Prostate gland (tissue), 2 donors: ENCODE results near the gene PTK6. TPM values are rescaled to one million over a fixed set of nuclear protein-coding genes. Genes with fewer than 3 reads are reported as not detected.

ENCODE experiments used
- DNase-seq: peaks from one replicate; pipeline ENCODE4 v3.0.0-alpha.2; 2019; ENCODE audit warnings: low spot score
- H3K27ac ChIP-seq, 2 donors: fragments of 200-600 bp; sonication (generic); 2 replicates each; pipeline ENCODE4 v1.5.1; 2017 to 2019
- H3K27me3 ChIP-seq: fragments of 200-600 bp; sonication (generic); replicated peaks from 2 replicates; pipeline ENCODE4 v1.5.1; 2019; ENCODE audit not compliant: insufficient read depth
- H3K36me3 ChIP-seq, 2 donors: fragments of 200-600 bp; sonication (generic); 1 replicate in 1 of 2; 2 replicates in 1 of 2; pipeline versions ENCODE4 v1.5.1 to v1.8.1; 2017 to 2019
- H3K4me1 ChIP-seq: fragments of 200-600 bp; sonication (generic); replicated peaks from 2 replicates; pipeline ENCODE4 v1.5.1; 2019
- H3K4me3 ChIP-seq, 2 donors: fragments of 200-600 bp; sonication (generic); 2 replicates each; pipeline ENCODE4 v1.5.1; 2017 to 2019
- H3K9me3 ChIP-seq: fragments of 200-600 bp; sonication (generic); 2 replicates; pipeline ENCODE4 v1.5.1; 2017
- CTCF ChIP-seq, 4 experiments: fragments of 200-600 bp in 2 of 4; fragments of 450-650 bp in 2 of 4; sonication (generic) in 2 of 4; IDR thresholded peaks; 1 replicate in 3 of 4; 2 replicates in 1 of 4; pipeline ENCODE4 v1.5.1; 2016 to 2019; ENCODE audit warnings: antibody characterized with exemption in 4 of 4, mild to moderate bottlenecking in 2 of 4, moderate library complexity in 2 of 4
- POLR2A ChIP-seq: fragments of 450-650 bp; IDR thresholded peaks from one replicate; pipeline ENCODE4 v1.6.1; 2016; ENCODE audit warnings: antibody characterized with exemption, mild to moderate bottlenecking
- POLR2AphosphoS5 ChIP-seq: sonication (generic); formaldehyde crosslinking; IDR thresholded peaks from one replicate; pipeline ENCODE4 v1.6.1; 2017; ENCODE audit warnings: antibody characterized with exemption
- whole genome bisulfite sequencing: methylation state at CpG from one replicate; pipeline ENCODE4 v1.1.5; 2018; 5-methylcytosine and 5-hydroxymethylcytosine counted together
- intact Hi-C: fragments of 100-400 bp; cut with DNase I; formaldehyde crosslinking; loops from one replicate; pipeline ENCODE4 v1.14.2; 2022
- total RNA-seq, 2 donors: library from RNA; depleted of rRNA; stranded (reverse); fragments of >200 nt; gene quantifications; one replicate each; pipeline ENCODE4 v1.1.0, GENCODE V29; 2016

PTK6 gene
- total RNA-seq, 2 donors from 2014 or later, result 0.77 to 1.1 TPM

GRCh38 chr20:63492518-63492917 is 44.7 kb downstream of the PTK6 start:
- H3K36me3 ChIP-seq, result no peaks in the 10 kb centered on the region
- no peak overlapping the region for H3K27ac ChIP-seq
- TF ChIP-seq POLR2AphosphoS5, result no peak
- TF ChIP-seq POLR2A, result no peak
- TF ChIP-seq CTCF (IDR thresholded peaks at IDR 0.05), result no peak
- intact Hi-C loops, result no loop called here
- DNase-seq, result no peak
- no peak overlapping the region for H3K4me3 ChIP-seq
- H3K27me3 ChIP-seq, result peaks cover 8% of the 10 kb centered on the region
- no peaks in the 10 kb centered on the region for H3K4me1 ChIP-seq
- 96% methylated on average over 2 of the region's 2 CpGs for WGBS
- H3K9me3 ChIP-seq, result no peaks in the 10 kb centered on the region

- intact Hi-C loops, result no loop called here
- 55% methylated on average over 4 of the region's 4 CpGs for WGBS
- peaks cover 11% of the 10 kb centered on the region for H3K27me3 ChIP-seq
- no peaks in the 10 kb centered on the region for H3K36me3 ChIP-seq
- no peak for DNase-seq
- no peak overlapping the region for H3K4me3 ChIP-seq
- TF ChIP-seq POLR2AphosphoS5 (no peak), POLR2A (no peak), CTCF (IDR thresholded peaks at IDR 0.05) (no peak)
- H3K4me1 ChIP-seq, result no peaks in the 10 kb centered on the region
- H3K27ac ChIP-seq, result no peak overlapping the region
- no peaks in the 10 kb centered on the region for H3K9me3 ChIP-seq
These were observed 45.4 kb downstream of the PTK6 start for GRCh38 chr20:63491635-63492230.

DNA sequence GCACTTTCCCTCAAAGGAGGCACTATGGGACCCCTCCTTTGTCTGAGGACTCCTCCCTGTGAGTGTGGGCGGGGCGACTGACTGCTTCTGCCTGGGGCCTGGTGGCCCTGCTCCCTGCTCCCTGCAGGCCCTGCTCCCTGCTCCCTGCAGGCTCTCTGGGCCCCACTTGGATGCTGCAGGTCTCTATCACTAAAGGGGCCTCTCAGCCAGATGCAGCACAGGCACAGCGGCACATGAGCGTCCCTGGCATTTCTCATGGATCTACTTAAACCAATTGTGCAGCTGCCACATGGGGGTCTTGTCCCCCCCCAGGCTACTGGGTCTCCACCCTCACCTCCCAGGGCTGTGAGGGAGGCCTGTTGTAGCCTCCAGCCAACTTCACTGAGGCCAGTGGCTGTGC is 46.1 kb downstream of the PTK6 start:
- WGBS, result 90% methylated on average over 4 of the region's 4 CpGs
- H3K27me3 ChIP-seq, result peaks cover 11% of the 10 kb centered on the region
- H3K4me1 ChIP-seq, result no peaks in the 10 kb centered on the region
- H3K27ac ChIP-seq, result no peak overlapping the region
- H3K36me3 ChIP-seq, result no peaks in the 10 kb centered on the region
- no peak overlapping the region for H3K4me3 ChIP-seq
- H3K9me3 ChIP-seq, result no peaks in the 10 kb centered on the region
- DNase-seq, result no peak
- intact Hi-C loops, result no loop called here
- TF ChIP-seq POLR2A (no peak), CTCF (IDR thresholded peaks at IDR 0.05) (no peak), POLR2AphosphoS5 (no peak)

DNA sequence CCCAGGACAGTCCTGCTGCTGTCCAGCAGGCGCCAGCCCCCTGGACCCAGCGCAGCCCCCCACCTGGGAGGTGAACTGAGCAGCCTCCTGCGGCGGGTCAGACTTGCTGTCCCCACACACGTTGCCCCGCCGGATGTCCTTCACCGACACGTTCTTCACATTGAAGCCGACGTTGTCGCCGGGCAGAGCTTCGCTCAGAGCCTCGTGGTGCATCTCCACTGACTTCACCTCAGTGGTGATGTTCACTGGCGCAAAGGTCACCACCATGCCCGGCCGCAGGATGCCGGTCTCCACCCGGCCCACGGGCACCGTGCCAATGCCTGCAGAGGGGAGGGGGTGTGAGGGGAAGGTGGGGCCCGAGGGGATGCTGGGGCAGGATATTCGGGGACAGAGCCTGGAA is 46.8 kb downstream of the PTK6 start:
- DNase-seq, result no peak
- TF ChIP-seq POLR2A (no peak), CTCF (IDR thresholded peaks at IDR 0.05) (no peak), POLR2AphosphoS5 (no peak)
- no peak overlapping the region for H3K4me3 ChIP-seq
- peaks cover 11% of the 10 kb centered on the region for H3K27me3 ChIP-seq
- 71% methylated on average over 18 of the region's 24 CpGs for WGBS
- H3K4me1 ChIP-seq, result no peaks in the 10 kb centered on the region
- no peaks in the 10 kb centered on the region for H3K9me3 ChIP-seq
- H3K27ac ChIP-seq, result no peak overlapping the region
- H3K36me3 ChIP-seq, result no peaks in the 10 kb centered on the region
- intact Hi-C loops, result no loop called here
